GM10266 (cell line): ENCODE measurements around the gene PTPRD.
"Not testable (repeated sequence)": the region's sequence is repeated elsewhere in the genome, so short reads cannot be mapped to it uniquely, and the experiment has no call there.

Experiments used
- DNase-seq: peaks from one replicate; pipeline ENCODE4 v3.0.0; 2012; ENCODE audit errors: extremely low spot score
- CTCF ChIP-seq: IDR thresholded peaks from 2 replicates; pipeline ENCODE4 v1.5.1; 2012; ENCODE audit warnings: mild to moderate bottlenecking, low read depth; ENCODE audit not compliant: control insufficient read depth, insufficient read depth; ENCODE audit errors: missing control alignments

The PTPRD gene

GRCh38 chr9:10354591-10354990, 258.2 kb downstream of the PTPRD start:
- TF ChIP-seq CTCF = no peak

GRCh38 chr9:10345621-10346020, 267.2 kb downstream of the PTPRD start:
- not testable (repeated sequence) for DNase-seq

More at GRCh38 chr9:10354591-10354990, 258.2 kb downstream of the PTPRD start:
- no peak for DNase-seq

GRCh38 chr9:10341057-10341456, 271.7 kb downstream of the PTPRD start:
- DNase-seq = no peak
- TF ChIP-seq CTCF = no peak

GRCh38 chr9:10339152-10339551, 273.6 kb downstream of the PTPRD start:
- DNase-seq = no peak
- no peak for TF ChIP-seq CTCF

GRCh38 chr9:10331157-10331556, 281.6 kb downstream of the PTPRD start:
- TF ChIP-seq CTCF = no peak

GRCh38 chr9:10282084-10282483, 330.7 kb downstream of the PTPRD start:
- DNase-seq = no peak
- no peak for TF ChIP-seq CTCF

More at GRCh38 chr9:10331157-10331556, 281.6 kb downstream of the PTPRD start:
- DNase-seq = no peak

GRCh38 chr9:10274988-10275387, 337.8 kb downstream of the PTPRD start:
- TF ChIP-seq CTCF = no peak

GRCh38 chr9:10274175-10274574, 338.6 kb downstream of the PTPRD start:
- DNase-seq = no peak
- TF ChIP-seq CTCF = no peak

More at GRCh38 chr9:10274988-10275387, 337.8 kb downstream of the PTPRD start:
- DNase-seq = no peak
